HG03469 (cell line): Measurements from ENCODE around the gene PTPRG.

Source experiments
- ATAC-seq: cut with Tn5 transposase; IDR thresholded peaks from one replicate; pipeline ENCODE4 v1.9.1; 2021; ENCODE audit warnings: mild to moderate bottlenecking, moderate library complexity, moderate number of reproducible peaks; ENCODE audit not compliant: unreplicated experiment

PTPRG gene

DNA sequence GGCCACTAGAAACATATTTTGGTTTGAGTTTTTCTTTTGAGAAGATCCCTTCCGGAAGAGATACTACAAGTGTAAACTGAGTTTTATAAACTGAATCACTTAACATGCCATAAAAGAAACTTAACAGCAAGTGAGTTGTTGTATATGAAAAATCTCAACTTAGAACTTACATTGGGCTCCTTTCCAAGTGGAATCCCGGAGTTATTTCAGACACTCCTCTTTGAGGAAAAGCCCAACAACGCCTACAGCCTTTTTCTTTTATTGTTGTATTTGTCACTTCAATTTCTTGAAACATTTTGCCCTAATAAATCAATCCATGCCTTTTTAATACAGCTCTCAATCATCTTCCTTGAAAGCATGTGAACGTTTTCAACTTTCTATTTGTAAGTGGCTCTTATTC lies 674.6 kb downstream of the PTPRG start:
- ATAC-seq: no peak

GRCh38 chr3:62237286-62237948 lies 676.0 kb downstream of the PTPRG start:
- peak; percentile 8 for ATAC-seq

DNA sequence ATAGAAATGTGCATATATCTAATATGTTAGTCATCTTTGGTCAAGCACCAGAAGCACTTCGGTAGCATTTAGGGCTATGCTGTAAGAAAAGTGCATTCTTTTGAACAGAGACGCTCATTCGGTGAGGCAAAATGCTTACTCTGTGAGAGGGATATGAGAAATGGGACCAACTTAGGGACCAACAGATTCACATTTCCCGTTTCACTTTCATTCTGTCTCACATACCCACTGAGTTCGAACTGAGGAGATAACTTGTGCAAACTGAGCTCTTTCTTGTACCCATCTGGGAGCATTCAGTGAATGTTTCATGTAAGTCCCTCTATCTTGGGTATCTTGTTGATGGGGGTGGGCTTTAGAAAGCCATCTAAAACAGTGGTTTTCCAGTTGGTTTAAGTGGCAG lies 676.6 kb downstream of the PTPRG start:
- peak; percentile 88 for ATAC-seq

GRCh38 chr3:62238431-62238830 lies 677.1 kb downstream of the PTPRG start:
- no peak for ATAC-seq

DNA sequence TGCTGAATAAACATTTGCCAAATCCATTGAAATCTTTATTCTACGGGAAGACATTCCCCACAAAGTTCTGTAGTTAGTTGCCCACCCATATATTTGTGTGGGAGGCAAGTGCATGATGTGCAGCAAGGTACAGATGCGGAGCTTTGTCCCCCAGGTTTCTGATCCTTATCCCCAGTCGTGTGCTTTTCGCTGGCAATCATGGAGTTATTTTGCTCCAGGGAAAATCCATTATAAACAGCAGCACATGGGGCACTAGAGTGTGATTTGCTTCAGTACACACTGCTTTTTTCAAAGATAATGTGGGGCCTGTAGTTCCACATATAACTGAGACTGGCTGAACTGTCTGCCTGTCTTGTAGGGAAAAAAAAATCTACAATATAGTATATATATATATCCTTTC lies 679.9 kb downstream of the PTPRG start:
- no peak for ATAC-seq

DNA sequence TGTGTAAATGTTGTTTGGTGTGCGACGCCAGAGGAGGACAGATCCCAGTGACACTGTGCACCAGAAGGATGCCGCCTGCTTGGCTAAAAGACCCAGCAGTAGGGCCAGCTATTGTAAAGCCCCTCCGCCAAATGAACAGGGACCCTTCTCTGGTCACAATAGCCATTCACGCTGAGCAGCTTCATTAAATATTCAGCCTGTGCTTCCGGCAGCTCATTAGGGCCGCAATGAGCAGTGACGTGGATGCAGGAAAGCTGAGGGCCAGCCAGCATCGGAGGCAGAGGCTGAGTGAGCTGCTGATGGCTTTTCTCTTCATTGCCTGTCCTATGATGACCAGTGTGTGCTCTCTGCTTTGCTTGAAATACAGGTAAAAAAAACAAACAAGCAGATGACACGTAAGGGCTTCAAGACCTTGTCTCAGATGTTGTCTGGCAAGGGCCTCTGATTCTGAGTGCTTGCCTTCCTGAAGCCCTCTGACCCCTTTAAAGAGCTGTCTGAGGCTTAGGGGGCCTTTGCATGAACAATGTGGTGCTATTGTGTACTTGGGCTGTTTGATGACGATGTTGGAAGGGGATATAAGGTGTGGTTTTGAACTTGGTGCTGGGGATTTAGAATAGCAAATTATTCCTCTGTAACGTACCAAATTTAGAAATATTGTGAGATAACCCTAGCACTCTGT lies 681.6 kb downstream of the PTPRG start:
- ATAC-seq: no peak

DNA sequence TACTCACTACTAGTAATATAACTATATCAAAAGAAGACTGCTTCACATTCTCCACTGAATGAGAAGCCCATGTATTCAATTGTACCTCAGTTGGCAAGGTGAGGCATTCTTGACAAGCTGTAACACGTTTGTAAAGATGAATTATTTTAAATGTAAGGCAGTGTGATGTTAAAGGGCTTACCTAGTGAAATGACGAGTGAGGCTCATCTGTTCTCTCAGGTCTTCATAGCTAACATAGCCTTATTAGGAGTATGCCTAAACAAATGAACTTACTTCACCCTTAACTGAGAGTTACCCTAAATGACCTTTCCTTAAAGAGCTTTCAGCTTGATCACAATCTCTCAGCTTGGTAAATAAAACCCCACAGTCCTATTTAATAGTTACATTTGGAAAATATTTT lies 684.7 kb downstream of the PTPRG start:
- ATAC-seq: no peak

DNA sequence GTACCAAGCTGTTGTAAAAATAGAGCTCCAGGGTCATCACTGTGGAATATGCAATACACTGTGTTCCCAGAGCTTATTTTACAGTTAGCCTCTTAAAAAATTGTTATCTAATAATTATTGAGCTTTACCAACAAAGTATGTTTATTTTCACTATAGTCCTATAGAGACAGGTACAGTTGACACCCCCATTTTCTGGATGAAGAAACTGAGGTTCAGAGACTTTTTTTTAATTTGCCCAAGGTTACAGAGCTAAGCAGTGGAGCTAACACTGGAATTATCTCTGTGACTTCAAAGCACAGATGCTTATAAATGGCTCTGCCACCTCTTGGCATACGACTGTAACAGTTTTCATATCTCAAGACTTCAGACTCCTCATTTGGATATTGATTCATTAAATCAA lies 685.6 kb downstream of the PTPRG start:
- ATAC-seq: no peak

GRCh38 chr3:62248734-62249483 lies 687.5 kb downstream of the PTPRG start:
- no peak for ATAC-seq

DNA sequence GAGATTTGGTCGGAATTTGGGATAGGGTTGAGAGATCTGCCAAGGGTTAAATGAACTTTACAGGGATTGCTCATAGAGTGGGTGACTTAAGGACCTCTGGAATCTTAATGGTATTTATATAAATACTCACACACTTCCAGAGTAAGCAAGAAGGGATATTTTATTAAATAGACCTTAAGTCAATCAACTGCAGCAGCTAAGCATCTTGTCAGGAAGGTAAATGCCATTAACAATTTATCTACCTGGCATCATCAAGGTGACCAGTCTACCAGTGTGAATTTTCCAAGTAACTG lies 688.1 kb downstream of the PTPRG start:
- no peak for ATAC-seq

DNA sequence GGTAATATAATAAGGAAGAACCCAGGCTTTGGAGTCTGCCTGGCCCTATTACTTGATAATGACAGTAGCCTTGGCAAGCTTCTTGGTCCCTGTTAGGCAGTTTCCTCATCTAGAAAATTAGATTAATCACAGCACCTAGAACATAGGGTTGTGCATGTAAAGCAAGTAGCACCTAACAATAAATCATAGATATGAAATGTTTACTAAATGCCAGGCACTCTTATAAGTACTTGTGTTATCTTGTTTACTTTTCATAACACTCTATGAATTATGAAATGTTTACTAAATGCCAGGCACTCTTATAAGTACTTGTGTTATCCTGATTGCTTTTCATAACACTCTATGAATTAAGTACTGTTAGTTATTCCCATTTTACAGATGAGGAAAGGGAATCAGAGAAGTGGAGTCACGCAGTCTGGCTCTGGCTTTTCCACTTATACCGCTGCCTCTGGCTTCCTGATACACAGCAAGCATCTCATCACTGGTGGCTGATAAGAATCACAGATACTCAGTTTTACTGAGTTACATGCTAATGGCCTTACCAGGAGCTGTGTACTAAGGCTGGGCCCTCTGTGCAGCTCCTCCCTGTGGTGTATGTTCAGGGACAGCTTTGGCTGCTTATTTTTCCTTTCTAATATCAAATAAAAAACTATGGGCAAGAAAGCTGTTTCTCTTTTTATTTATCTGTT lies 688.6 kb downstream of the PTPRG start:
- ATAC-seq: no peak

DNA sequence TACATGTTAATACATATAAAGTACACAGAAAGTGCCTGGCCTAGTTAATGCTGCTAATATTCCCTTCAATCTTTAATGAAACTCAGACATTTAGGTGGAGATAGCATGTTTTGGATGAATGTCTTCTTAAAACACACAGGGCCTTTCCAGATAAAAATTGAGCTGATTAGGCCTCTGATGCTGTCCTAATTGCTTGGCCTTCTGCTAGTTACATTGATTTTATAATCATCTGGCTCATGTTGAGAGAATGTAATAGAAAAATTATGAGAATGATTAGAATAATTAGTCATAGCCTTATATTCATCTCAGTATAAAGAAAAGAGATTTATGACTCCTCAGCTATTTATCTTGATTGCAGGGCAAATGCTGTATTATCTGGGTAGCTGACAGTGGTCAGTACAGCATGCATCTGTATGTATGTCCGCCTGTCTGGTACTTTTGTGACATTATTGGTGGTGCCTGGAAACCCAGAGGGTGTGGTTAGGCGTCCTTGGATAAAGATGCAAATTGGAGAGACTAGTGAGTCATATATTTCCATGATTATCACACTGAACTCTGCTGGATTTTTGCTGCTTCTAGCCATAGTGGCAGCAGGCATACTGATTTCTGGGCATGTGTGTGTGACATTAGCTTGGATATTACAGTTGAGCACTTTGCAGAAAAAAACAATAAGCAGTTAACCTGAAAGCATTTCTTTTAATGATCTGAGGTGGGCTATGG lies 691.2 kb downstream of the PTPRG start:
- no peak for ATAC-seq

DNA sequence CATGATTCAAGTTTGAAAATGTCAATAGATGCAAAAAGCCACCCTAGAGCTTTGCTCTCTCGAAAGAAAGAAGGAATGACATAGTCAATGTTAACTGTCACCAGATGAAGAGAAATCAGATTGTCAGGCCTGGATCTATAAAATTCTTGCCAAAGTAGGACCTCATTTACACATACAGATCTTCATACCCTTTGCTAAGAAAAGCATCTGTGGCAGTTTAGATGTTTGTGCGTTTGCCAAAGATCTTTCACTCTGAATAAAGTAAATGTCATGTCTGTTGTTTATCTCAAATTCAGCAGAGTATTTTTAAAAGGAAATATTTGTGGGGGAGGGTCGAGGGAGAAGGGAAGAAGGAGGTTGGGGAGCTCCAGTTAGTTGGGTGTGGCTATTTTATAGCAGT lies 692.6 kb downstream of the PTPRG start:
- ATAC-seq: no peak

- ATAC-seq: no peak
These were observed 694.4 kb downstream of the PTPRG start for GRCh38 chr3:62255758-62256157.

GRCh38 chr3:62259924-62260323 lies 698.6 kb downstream of the PTPRG start:
- no peak for ATAC-seq

DNA sequence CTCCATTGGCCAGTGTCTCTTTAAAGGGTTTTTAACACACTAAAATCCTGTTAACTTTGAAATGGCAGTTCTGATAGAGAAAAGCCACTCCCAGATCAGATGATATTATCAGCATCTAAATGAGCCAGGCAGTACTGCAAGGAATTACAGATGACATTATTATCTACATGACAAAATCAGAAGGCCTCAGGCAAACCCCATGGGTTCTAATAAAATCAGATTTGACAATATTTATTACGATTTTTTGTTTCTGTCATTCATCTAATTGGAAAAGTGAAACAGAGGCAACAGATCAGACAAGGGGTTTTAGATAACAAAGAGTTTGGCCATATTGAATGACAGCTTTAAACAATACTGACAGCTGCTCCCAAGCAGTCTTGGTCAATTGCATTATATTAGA lies 699.3 kb downstream of the PTPRG start:
- no peak for ATAC-seq

DNA sequence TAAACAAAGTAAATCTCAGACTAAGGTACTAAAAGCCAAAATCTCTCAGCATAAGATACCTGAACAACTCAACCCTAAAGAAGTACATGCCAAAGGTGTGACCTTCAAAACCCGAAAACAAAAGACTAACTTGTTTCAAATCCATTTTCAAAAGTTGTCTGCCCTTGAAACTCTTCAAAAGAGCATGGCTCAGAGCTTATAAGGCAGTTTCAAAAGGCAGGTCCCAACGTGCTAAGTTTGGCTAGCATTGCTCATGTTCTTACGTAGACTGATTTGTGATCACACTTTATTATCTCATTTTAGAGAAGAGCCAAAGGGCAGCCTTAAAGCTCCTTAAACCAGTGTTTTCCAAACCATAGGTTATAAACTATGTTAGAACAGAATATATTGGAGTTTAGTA lies 699.8 kb downstream of the PTPRG start:
- no peak for ATAC-seq

GRCh38 chr3:62261736-62262135 lies 700.4 kb downstream of the PTPRG start:
- no peak for ATAC-seq

DNA sequence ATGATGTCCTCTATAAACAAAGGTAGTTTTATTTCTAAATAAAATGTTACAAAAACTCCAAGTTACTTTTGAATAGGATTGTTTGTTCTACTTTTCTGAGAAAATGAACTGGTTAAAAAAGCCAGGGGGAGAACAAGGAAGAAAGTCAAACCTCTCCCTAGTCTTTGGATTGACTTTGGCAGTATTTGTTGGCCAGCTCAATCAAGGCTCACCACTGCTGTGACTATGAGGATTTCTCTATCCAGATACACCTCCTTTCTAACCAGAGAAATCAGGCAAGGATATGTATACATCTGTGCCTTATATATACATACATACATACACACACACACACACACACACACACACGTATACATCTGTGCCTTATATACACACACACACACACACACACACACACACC lies 704.2 kb downstream of the PTPRG start:
- no peak for ATAC-seq

DNA sequence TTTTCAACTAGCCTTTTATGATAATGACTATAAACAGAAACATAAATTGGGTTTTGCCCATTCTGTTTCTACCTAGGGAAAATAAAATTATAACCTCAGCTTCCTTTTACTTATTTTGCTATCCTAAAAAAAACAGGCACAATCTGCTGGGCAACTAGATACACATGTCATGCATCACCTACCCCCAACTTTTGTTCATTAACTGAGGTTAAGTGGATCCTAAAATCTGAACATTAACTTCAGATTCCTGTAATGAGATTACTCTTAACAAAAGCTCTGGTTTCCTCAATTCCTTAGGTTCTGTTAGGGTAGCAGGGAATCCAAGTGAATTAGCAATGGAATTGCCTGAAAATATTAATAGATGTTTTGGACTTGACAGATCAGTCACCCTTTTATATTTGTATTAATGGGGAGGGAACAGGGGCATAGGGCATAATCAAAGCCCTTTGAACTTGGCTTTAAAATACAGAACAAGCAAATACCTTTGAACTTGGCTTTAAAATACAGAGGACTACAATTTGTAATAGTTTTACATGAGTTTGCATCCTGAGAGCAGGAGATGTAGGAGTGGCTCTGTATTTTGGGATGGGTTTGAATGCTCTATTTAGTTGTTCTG lies 705.4 kb downstream of the PTPRG start:
- no peak for ATAC-seq
